Measurements from ENCODE around the gene KCNJ8.

- TF ChIP-seq POLR2AphosphoS5 (IDR thresholded peaks at IDR 0.05) (no peak), POLR2A (IDR thresholded peaks at IDR 0.05) (no peak), CTCF (IDR thresholded peaks at IDR 0.05) (no peak), EP300 (IDR thresholded peaks at IDR 0.05) (no peak)
Observed at GRCh38 chr12:21773806-21774205, 700 bp downstream of the KCNJ8 start.
